WERI-Rb-1 (cell line): ENCODE results near the gene SORCS2.

Experiments
- DNase-seq: peaks from one replicate; pipeline ENCODE4 v3.0.0-alpha.2; 2020
- H3K27ac ChIP-seq: fragments of 250-450 bp; sonication (Bioruptor Pico); 2 replicates; pipeline ENCODE4 v1.5.1; 2020; ENCODE audit warnings: mild to moderate bottlenecking, moderate library complexity
- H3K27me3 ChIP-seq: fragments of 250-450 bp; sonication (Bioruptor Pico); 2 replicates; pipeline ENCODE4 v1.5.1; 2021; ENCODE audit warnings: mild to moderate bottlenecking, low read depth, moderate library complexity; ENCODE audit not compliant: insufficient read depth, severe bottlenecking
- H3K36me3 ChIP-seq: fragments of 250-450 bp; sonication (Bioruptor Pico); 2 replicates; pipeline ENCODE4 v1.5.1; 2020; ENCODE audit warnings: mild to moderate bottlenecking, moderate library complexity
- H3K4me3 ChIP-seq: 2 replicates; pipeline ENCODE4 v1.5.1; 2011; ENCODE audit warnings: low read depth, mild to moderate bottlenecking, control low read depth, low read length
- H3K9me3 ChIP-seq: fragments of 250-450 bp; sonication (Bioruptor Pico); 2 replicates; pipeline ENCODE4 v1.5.1; 2021; ENCODE audit warnings: mild to moderate bottlenecking, moderate library complexity; ENCODE audit not compliant: severe bottlenecking
- CTCF ChIP-seq: IDR thresholded peaks from 2 replicates; pipeline ENCODE4 v1.5.1; 2011; ENCODE audit warnings: low read depth, mild to moderate bottlenecking, control low read depth, inconsistent platforms, low read length

SORCS2 gene

GRCh38 chr4:7157666-7158065, 34.7 kb upstream of the SORCS2 start:
- no peak for DNase-seq
- Histone ChIP-seq H3K27ac (no peak overlapping the region), H3K27me3 (no peaks in the 10 kb centered on the region), H3K9me3 (no peaks in the 10 kb centered on the region), H3K4me3 (no peak overlapping the region), H3K36me3 (no peaks in the 10 kb centered on the region)
- no peak for TF ChIP-seq CTCF

GRCh38 chr4:7158081-7158750, 34.1 kb upstream of the SORCS2 start:
- H3K27ac ChIP-seq: no peak overlapping the region
- no peaks in the 10 kb centered on the region for H3K36me3 ChIP-seq
- H3K27me3 ChIP-seq: no peaks in the 10 kb centered on the region
- no peaks in the 10 kb centered on the region for H3K9me3 ChIP-seq
- no peak overlapping the region for H3K4me3 ChIP-seq
- no peak for DNase-seq
- TF ChIP-seq CTCF: no peak

GRCh38 chr4:7158991-7159390, 33.3 kb upstream of the SORCS2 start:
- no peaks in the 10 kb centered on the region for H3K27me3 ChIP-seq
- no peak overlapping the region for H3K27ac ChIP-seq
- H3K36me3 ChIP-seq: no peaks in the 10 kb centered on the region
- no peak for TF ChIP-seq CTCF
- no peak overlapping the region for H3K4me3 ChIP-seq
- no peak for DNase-seq
- no peaks in the 10 kb centered on the region for H3K9me3 ChIP-seq

GRCh38 chr4:7159923-7160322, 32.4 kb upstream of the SORCS2 start:
- Histone ChIP-seq H3K9me3 (no peaks in the 10 kb centered on the region), H3K36me3 (no peaks in the 10 kb centered on the region), H3K27ac (no peak overlapping the region), H3K27me3 (no peaks in the 10 kb centered on the region), H3K4me3 (no peak overlapping the region)
- TF ChIP-seq CTCF: no peak
- DNase-seq: no peak

GRCh38 chr4:7160439-7160838, 31.9 kb upstream of the SORCS2 start:
- no peaks in the 10 kb centered on the region for H3K36me3 ChIP-seq
- no peak for TF ChIP-seq CTCF
- no peak for DNase-seq
- no peak overlapping the region for H3K4me3 ChIP-seq
- no peak overlapping the region for H3K27ac ChIP-seq
- no peaks in the 10 kb centered on the region for H3K9me3 ChIP-seq
- no peaks in the 10 kb centered on the region for H3K27me3 ChIP-seq

GRCh38 chr4:7160951-7161440, 31.3 kb upstream of the SORCS2 start:
- no peaks in the 10 kb centered on the region for H3K9me3 ChIP-seq
- H3K36me3 ChIP-seq: no peaks in the 10 kb centered on the region
- TF ChIP-seq CTCF: no peak
- H3K27ac ChIP-seq: no peak overlapping the region
- no peak overlapping the region for H3K4me3 ChIP-seq
- DNase-seq: no peak
- no peaks in the 10 kb centered on the region for H3K27me3 ChIP-seq
